DMS53 (cell line): ENCODE data around the gene ISY1.
"Not testable (repeated sequence)": the region's sequence is repeated elsewhere in the genome, so short reads cannot be mapped to it uniquely, and the experiment has no call there.

Experiments
- DNase-seq: peaks from one replicate; lab custom pipeline; 2025; lab: John Stamatoyannopoulos, UW

Gene ISY1

GRCh38 chr3:129120254-129121004 lies 40.4 kb downstream of the ISY1 start:
- peak; percentile 57 for DNase-seq

- no peak for DNase-seq
Observed at GRCh38 chr3:129119365-129120100, 41.3 kb downstream of the ISY1 start.

GRCh38 chr3:129118745-129119144 lies 42.1 kb downstream of the ISY1 start:
- no peak for DNase-seq

DNA sequence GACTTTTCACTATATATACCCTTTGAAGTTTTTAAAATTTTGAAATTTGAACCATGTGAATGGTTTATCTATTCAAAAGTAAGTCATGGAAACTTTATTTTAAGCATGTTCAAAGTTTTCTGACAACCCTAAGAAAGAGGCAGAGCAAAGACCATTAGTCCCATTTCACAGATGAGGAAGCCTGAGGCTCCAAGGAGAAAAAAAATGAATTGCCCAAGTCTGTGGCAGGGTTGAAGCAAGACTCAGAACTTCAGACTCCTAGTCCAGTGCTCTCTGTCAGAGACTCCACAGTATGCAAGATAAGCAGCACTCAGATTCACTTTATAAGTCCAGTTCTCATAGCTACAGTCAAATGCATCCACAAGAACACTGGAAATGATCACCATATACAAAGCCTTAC lies 43.7 kb downstream of the ISY1 start:
- no peak for DNase-seq

- no peak for DNase-seq
Observed at GRCh38 chr3:129116482-129116946, 44.3 kb downstream of the ISY1 start.

GRCh38 chr3:129114455-129114854 lies 46.4 kb downstream of the ISY1 start:
- DNase-seq: no peak

DNA sequence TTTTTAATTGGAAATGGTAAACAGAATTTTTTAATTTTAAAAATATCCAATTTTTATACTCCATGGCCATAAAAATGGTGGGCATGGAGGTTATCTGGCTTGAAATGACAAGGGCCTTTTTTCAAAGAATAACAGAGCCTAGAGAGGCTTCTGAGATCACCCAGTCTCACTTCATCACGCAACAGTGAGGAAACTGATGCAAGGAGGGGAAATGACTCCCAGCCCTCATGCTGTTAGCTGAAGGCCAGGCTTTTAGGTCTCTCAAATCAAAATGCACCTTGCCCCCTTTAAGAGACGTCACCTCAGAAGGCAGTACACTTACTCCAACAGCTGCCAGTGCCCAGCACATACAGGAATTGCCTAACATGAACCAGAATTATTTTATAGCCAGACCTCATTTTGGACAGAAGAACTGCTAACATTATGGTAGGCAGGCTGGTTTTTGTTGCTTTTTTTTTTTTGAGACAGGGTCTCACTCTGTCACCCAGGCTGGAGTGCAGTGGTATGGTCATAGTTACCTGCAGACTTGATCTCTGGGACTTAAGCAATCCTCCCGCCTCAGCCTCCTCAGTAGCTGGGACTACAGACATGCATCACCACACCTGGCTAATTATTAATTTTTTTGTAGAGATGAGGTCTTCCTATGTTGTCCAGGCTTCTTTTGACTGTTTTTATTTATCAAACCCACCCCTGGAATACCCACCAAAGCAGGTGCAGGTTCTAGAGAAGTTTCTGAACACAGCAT lies 48.4 kb downstream of the ISY1 start:
- peak; percentile 49 for DNase-seq

- not testable (repeated sequence) for DNase-seq
Observed at GRCh38 chr3:129111076-129111780, 49.6 kb downstream of the ISY1 start.

GRCh38 chr3:129107793-129108192 lies 53.1 kb downstream of the ISY1 start:
- peak; percentile 47 for DNase-seq

- DNase-seq: peak; percentile 7
Observed at GRCh38 chr3:129106866-129107565, 53.8 kb downstream of the ISY1 start.

- peak; percentile 40 for DNase-seq
Observed at GRCh38 chr3:129106320-129106719, 54.5 kb downstream of the ISY1 start.

GRCh38 chr3:129105862-129106261 lies 55.0 kb downstream of the ISY1 start:
- DNase-seq: no peak

DNA sequence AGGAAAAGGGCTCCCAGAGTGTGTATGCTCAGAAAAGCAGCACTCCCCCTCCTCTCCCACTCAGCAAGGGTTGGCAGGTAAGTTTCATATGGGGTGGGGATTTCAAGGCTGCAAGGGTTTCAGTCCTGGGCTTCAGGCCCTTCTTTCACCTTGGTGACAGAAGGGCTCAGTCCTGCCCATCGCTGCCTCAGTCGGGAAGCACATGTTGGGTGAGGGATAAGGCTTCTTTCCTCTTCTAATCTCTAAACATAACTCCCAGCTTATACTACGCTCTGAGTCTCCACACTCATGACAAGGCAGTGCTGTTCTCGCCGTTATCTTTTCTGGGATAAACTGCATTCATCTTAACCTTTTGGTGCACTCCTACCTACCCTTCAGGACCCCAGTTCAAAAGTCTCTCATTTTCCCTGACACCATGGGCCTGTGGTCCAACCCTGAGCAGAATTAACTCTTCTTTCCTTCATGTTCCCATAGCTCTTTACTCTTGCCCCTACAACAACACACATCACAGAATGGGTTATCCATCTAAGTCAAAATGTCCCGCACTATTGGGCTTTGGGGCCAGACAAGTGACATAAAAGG lies 56.3 kb downstream of the ISY1 start:
- DNase-seq: no peak

DNA sequence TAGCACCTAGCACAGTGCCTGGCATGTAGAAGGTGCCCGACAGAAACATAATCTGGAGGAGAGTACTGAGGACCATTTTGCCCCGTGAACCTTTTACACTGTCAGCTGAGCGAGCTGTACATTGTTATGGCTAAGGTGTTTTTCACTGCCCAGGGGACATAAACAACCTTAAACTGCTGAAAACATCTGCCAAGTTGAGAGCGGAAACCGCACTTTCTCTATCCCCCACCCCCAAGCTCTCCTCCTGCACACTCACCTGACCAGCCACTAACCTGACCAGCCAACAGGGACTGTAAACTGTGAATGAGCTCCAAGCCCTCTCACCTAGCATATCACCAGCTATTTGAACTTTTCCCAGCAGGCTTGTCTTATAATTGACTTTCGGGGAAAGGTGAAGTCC lies 56.8 kb downstream of the ISY1 start:
- no peak for DNase-seq

DNA sequence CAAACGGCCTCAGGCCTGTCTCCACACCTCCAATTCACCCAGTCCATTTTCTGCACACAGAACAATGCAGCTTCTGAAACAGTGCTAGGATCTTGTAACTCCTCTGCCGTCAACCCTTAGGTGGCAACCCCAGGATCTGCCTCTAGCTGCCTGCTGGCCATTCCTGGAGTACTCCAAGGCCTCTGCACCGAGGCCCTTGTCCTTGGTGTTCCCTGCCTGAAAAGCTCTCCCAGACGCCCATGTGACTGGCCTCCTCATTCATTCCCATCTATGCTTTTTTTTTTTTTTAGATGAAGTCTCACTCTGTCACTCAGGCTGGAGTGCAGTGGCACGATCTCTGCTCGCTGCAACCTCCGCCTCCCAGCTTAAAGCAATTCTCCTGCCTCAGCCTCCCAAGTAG lies 57.6 kb downstream of the ISY1 start:
- no peak for DNase-seq

GRCh38 chr3:129101370-129102138 lies 59.3 kb downstream of the ISY1 start:
- no peak for DNase-seq

DNA sequence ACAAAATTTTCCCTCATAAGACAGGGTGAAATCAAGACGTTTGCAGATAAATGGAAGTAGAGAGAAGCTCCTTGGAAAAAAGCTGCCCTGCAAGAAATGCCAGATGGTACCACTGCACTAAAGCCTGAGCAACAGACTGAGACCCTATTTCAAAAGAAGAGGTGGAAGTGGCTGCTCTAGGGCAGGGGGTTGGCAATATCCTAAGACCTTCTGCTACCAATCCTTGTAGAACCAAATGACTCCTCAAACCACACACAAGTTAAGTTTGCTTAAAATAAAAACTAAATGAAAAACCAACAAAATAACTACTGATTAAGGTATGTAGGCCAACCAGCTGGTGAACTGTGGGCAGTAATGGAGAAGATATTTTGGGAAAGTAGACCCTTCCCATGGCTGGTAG lies 60.6 kb downstream of the ISY1 start:
- DNase-seq: no peak

- no peak for DNase-seq
Observed at GRCh38 chr3:129095285-129095684, 65.6 kb downstream of the ISY1 start.

DNA sequence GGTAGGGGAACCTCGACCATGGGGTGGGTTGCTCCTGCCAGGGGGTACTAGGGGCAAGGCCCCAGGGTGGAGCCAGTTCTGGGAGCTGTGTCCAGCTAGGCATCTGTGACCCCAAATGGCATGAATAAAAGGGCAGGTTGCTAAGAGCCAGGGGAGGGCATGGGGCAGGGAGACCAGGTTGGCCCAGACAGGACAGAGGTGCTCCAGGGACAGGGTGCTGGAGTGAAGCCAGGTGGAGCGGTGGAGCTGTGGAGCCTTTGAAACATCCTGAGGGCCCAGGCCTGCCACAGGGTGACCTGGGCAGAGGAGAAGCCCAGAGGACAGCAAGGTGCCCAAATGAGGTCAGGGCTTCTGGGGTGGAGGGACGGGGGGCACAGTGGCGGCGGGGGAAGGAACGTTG lies 72.6 kb downstream of the ISY1 start:
- not testable (repeated sequence) for DNase-seq

DNA sequence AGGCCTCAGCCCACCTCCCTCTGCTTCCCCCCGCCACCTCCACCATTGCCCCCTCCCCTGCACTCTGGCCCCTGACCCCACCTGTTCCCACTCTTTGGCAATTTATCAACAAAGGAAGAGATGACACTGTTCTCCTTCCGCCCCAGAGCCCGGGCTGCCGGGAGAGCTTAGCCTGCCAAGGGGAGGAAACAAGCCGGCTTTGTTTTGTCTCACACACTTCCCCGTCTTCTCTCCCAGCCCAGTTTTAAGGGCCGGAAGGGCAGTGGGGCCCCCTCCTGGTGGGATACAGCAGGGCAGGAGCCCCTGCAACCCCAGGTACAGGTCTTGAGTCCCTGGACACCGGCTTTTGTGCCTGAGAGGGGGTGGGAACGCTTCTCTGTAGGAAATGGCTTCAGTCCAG lies 73.0 kb downstream of the ISY1 start:
- DNase-seq: peak; percentile 58
